NT2/D1 (cell line): ENCODE measurements around the gene CHST6.

Source experiments
- YY1 ChIP-seq: IDR thresholded peaks from 2 replicates; pipeline ENCODE4 v1.6.1; 2011; ENCODE audit not compliant: insufficient read length, insufficient read depth
- ZNF274 ChIP-seq: IDR thresholded peaks from 2 replicates; pipeline ENCODE4 v1.6.1; 2011; ENCODE audit warnings: mild to moderate bottlenecking, low read depth, low read length

- TF ChIP-seq YY1 (no peak), ZNF274 (no peak)
Observed at GRCh38 chr16:75471723-75472633, 23.3 kb downstream of the CHST6 start.
